H1 (cell line): ENCODE results near the gene CCDC191. TPM values are rescaled to one million over a fixed set of nuclear protein-coding genes. Genes with fewer than 3 reads are reported as not detected.

Experiments used
- CTCF ChIA-PET: fragments of 300-600 bp; sonication (Branson Sonifier 250); formaldehyde crosslinking; loops from one replicate; lab custom pipeline; 2021; ENCODE audit not compliant: partially characterized antibody; lab: Charles Lee
- POLR2A ChIA-PET: fragments of 300-600 bp; sonication (Branson Sonifier 250); formaldehyde crosslinking; loops from one replicate; lab custom pipeline; 2021; ENCODE audit warnings: inconsistent platforms; ENCODE audit not compliant: partially characterized antibody; lab: Charles Lee
- DNase-seq, 2 experiments: peaks; one replicate each; pipeline versions ENCODE4 v3.0.0 to v3.0.0-alpha.2; 2010 to 2022; ENCODE audit warnings: low spot score in 2 of 2, low read depth in 1 of 2, mixed read lengths in 1 of 2
- FAIRE-seq: peaks from 2 replicates; lab custom pipeline; 2011; peaks lifted over from hg19 to GRCh38; lab: Jason Lieb, UNC
- H2AFZ ChIP-seq: 2 replicates; pipeline ENCODE4 v1.8.1; 2012; ENCODE audit warnings: low read length, inconsistent platforms
- H2AK5ac ChIP-seq: 2 replicates; pipeline ENCODE4 v1.6.1; 2013; ENCODE audit warnings: low read depth, low read length
- H2BK120ac ChIP-seq: replicated peaks from 2 replicates; pipeline ENCODE3; 2013; ENCODE audit warnings: low read depth, low read length, inconsistent platforms
- H2BK12ac ChIP-seq: 2 replicates; pipeline ENCODE4 v1.6.1; 2013; ENCODE audit warnings: low read depth, low read length
- H2BK15ac ChIP-seq: 2 replicates; pipeline ENCODE4 v1.6.1; 2013; ENCODE audit warnings: low read length
- H2BK20ac ChIP-seq: 2 replicates; pipeline ENCODE4 v1.6.1; 2013; ENCODE audit warnings: low read length
- H2BK5ac ChIP-seq: 2 replicates; pipeline ENCODE4 v1.6.1; 2013; ENCODE audit warnings: low read depth, low read length
- H3K14ac ChIP-seq: 2 replicates; pipeline ENCODE4 v1.6.1; 2013; ENCODE audit warnings: inconsistent platforms; ENCODE audit not compliant: insufficient read length
- H3K18ac ChIP-seq: 2 replicates; pipeline ENCODE4 v1.6.1; 2013; ENCODE audit warnings: low read length; ENCODE audit errors: extremely low read depth
- H3K23ac ChIP-seq: 2 replicates; pipeline ENCODE4 v1.6.1; 2013; ENCODE audit warnings: inconsistent platforms; ENCODE audit not compliant: insufficient read length
- H3K23me2 ChIP-seq: 2 replicates; pipeline ENCODE4 v1.6.1; 2013; ENCODE audit warnings: low read depth, low read length
- H3K27ac ChIP-seq: 2 replicates; pipeline ENCODE4 v1.6.1; 2011; ENCODE audit warnings: low read depth, low read length, inconsistent platforms
- H3K27me3 ChIP-seq, 4 experiments: replicated peaks in 1 of 4; 1 replicate in 1 of 4; 2 replicates in 3 of 4; pipeline versions ENCODE4 v1.6.1 to v1.8.1; 2011 to 2013; ENCODE audit warnings: low read length in 3 of 4, mild to moderate bottlenecking in 3 of 4, inconsistent platforms in 2 of 4, mixed read lengths in 2 of 4, moderate library complexity in 1 of 4; ENCODE audit not compliant: control insufficient read depth in 3 of 4, insufficient read depth in 3 of 4; ENCODE audit errors: extremely low read depth in 1 of 4
- H3K36me3 ChIP-seq, 4 experiments: 2 replicates each; pipeline versions ENCODE4 v1.6.1 to v1.8.1; 2011 to 2013; ENCODE audit warnings: mild to moderate bottlenecking in 4 of 4, low read length in 3 of 4, moderate library complexity in 2 of 4, control low read depth in 1 of 4, inconsistent platforms in 1 of 4; ENCODE audit not compliant: insufficient read depth in 4 of 4, control insufficient read depth in 2 of 4
- H3K4ac ChIP-seq: replicated peaks from 2 replicates; pipeline ENCODE3; 2013; ENCODE audit warnings: low read length, low read depth, mixed read lengths, inconsistent platforms; ENCODE audit not compliant: insufficient read length
- H3K4me1 ChIP-seq, 4 experiments: replicated peaks in 1 of 4; 1 replicate in 1 of 4; 2 replicates in 3 of 4; pipeline versions ENCODE4 v1.6.1 to v1.8.1; 2011 to 2013; ENCODE audit warnings: low read length in 3 of 4, inconsistent platforms in 2 of 4, mixed read lengths in 1 of 4; ENCODE audit not compliant: insufficient read depth in 4 of 4, control insufficient read depth in 3 of 4
- H3K4me2 ChIP-seq, 2 experiments: 2 replicates each; pipeline versions ENCODE4 v1.6.1 to v1.8.1; 2011 to 2013; ENCODE audit warnings: low read depth in 2 of 2, low read length in 2 of 2, control low read depth in 1 of 2, inconsistent platforms in 1 of 2, mild to moderate bottlenecking in 1 of 2; ENCODE audit not compliant: insufficient read depth in 1 of 2
- H3K4me3 ChIP-seq, 4 experiments: fragments of 200-600, 300-600 bp in 1 of 4; sonication (generic), shearing (Covaris generic), sonication (Bioruptor Twin) in 1 of 4; 2 replicates each; pipeline versions ENCODE4 v1.5.1 to v1.8.1; 2011 to 2016; ENCODE audit warnings: low read length in 4 of 4, low read depth in 3 of 4, control low read depth in 2 of 4, inconsistent platforms in 2 of 4, mild to moderate bottlenecking in 2 of 4, mixed read lengths in 1 of 4, moderate library complexity in 1 of 4; ENCODE audit not compliant: insufficient read depth in 2 of 4; ENCODE audit errors: extremely low read depth in 1 of 4
- H3K56ac ChIP-seq: replicated peaks from 2 replicates; pipeline ENCODE3; 2013; ENCODE audit warnings: low read depth, mild to moderate bottlenecking, mixed read lengths, low read length, inconsistent platforms; ENCODE audit not compliant: insufficient read length
- H3K79me1 ChIP-seq: 2 replicates; pipeline ENCODE4 v1.6.1; 2013; ENCODE audit warnings: low read depth, low read length, control low read depth
- H3K79me2 ChIP-seq, 2 experiments: 2 replicates each; pipeline versions ENCODE4 v1.6.1 to v1.8.1; 2012 to 2013; ENCODE audit warnings: low read length in 2 of 2, mild to moderate bottlenecking in 2 of 2, inconsistent platforms in 1 of 2; ENCODE audit not compliant: insufficient read depth in 2 of 2, control insufficient read depth in 1 of 2
- H3K9ac ChIP-seq, 4 experiments: replicated peaks in 1 of 4; 1 replicate in 1 of 4; 2 replicates in 3 of 4; pipeline versions ENCODE4 v1.6.1 to v1.8.1; 2011 to 2013; ENCODE audit warnings: low read depth in 3 of 4, low read length in 3 of 4, control low read depth in 2 of 4, mild to moderate bottlenecking in 2 of 4, moderate library complexity in 2 of 4, inconsistent platforms in 1 of 4; ENCODE audit errors: extremely low read depth in 1 of 4
- H3K9me3 ChIP-seq, 2 experiments: 2 replicates each; pipeline versions ENCODE4 v1.6.1 to v1.8.1; 2012 to 2013; ENCODE audit warnings: mild to moderate bottlenecking in 2 of 2, moderate library complexity in 2 of 2, control low read depth in 1 of 2, inconsistent platforms in 1 of 2, low read depth in 1 of 2, low read length in 1 of 2, mixed read lengths in 1 of 2; ENCODE audit not compliant: insufficient read depth in 2 of 2
- H4K20me1 ChIP-seq, 2 experiments: replicated peaks in 1 of 2; 2 replicates each; pipeline versions ENCODE3 to v1.8.1; 2011 to 2013; ENCODE audit warnings: inconsistent platforms in 2 of 2, low read length in 2 of 2, mild to moderate bottlenecking in 1 of 2; ENCODE audit not compliant: insufficient read depth in 2 of 2, control insufficient read depth in 1 of 2
- H4K5ac ChIP-seq: 2 replicates; pipeline ENCODE4 v1.6.1; 2013; ENCODE audit warnings: low read length, low read depth, mixed read lengths, inconsistent platforms; ENCODE audit not compliant: insufficient read length
- H4K8ac ChIP-seq: 2 replicates; pipeline ENCODE4 v1.8.0; 2013; ENCODE audit warnings: mild to moderate bottlenecking, moderate library complexity, low read length, inconsistent platforms; ENCODE audit not compliant: insufficient read depth; ENCODE audit errors: extremely low read depth
- H4K91ac ChIP-seq: replicated peaks from 2 replicates; pipeline ENCODE3; 2013; ENCODE audit warnings: low read length, mixed read lengths, inconsistent platforms; ENCODE audit not compliant: insufficient read length
- CBX5 ChIP-seq: fragments of 300-800, 300-1000 bp; sonication (generic); IDR thresholded peaks from 2 replicates; pipeline ENCODE4 v1.7.1; 2016; ENCODE audit warnings: antibody characterized with exemption, low read length, low read depth
- CREB1 ChIP-seq: IDR thresholded peaks from 2 replicates; pipeline ENCODE4 v1.6.1; 2012; ENCODE audit warnings: inconsistent platforms
- NRF1 ChIP-seq: IDR thresholded peaks from 2 replicates; pipeline ENCODE4 v1.6.1; 2011; ENCODE audit warnings: mild to moderate bottlenecking, low read depth, low read length, improper control_type of control experiment
- PHF8 ChIP-seq: fragments of 200-600 bp; sonication (generic); conservative IDR thresholded peaks from 2 replicates; pipeline ENCODE4 v1.7.1; 2012; ENCODE audit warnings: low read depth, mild to moderate bottlenecking, inconsistent platforms, low read length, moderate library complexity
- YY1 ChIP-seq: IDR thresholded peaks from 2 replicates; pipeline ENCODE4 v1.6.1; 2011; ENCODE audit warnings: low read depth, mild to moderate bottlenecking, low read length
- WGBS, 2 experiments: shearing (Covaris generic) in 1 of 2; methylation state at CpG; one replicate each; pipeline versions ENCODE4 v1.1.6 to v1.1.7; 2013 to 2015; ENCODE audit warnings: low lambda C conversion rate in 2 of 2, mixed read lengths in 2 of 2, inconsistent platforms in 1 of 2, low coverage in 1 of 2, missing lambda C conversion rate in 1 of 2; ENCODE audit not compliant: insufficient replicate concordance in 2 of 2, insufficient coverage in 1 of 2, insufficient read length in 1 of 2; ENCODE audit errors: extremely low coverage in 1 of 2, missing lambda C conversion rate in 1 of 2; 5-methylcytosine and 5-hydroxymethylcytosine counted together
- polyA plus RNA-seq, 7 experiments: library from polyadenylated mRNA; depleted of rRNA in 3 of 7; stranded (reverse) in 5 of 7; unstranded in 2 of 7; fragments of >200 nt in 5 of 7; fragments of 200-250 nt in 2 of 7; gene quantifications; 1 replicate in 5 of 7; 2 replicates in 1 of 7; 4 replicates in 1 of 7; pipeline versions ENCODE4 v1.2.1 to v1.2.3, GENCODE V29; 2011 to 2013; ENCODE audit warnings: missing spikeins in 2 of 7, mixed read lengths in 2 of 7
- total RNA-seq: library from RNA; stranded (reverse); fragmentation: NEBNext Ultra II Directional; extraction: Animal tissue kit (Norgen Biotek cat#: 25700); gene quantifications from 2 replicates; pipeline ENCODE4 v1.2.1, GENCODE V29; 2021

The CCDC191 gene
- total and polyA plus RNA-seq, 2 of the 8 experiments (the other 6 are each of a cell fraction or from before 2014, with no cell fraction given): 0.65 to 1.3 TPM

GRCh38 chr3:113953677-113954076 lies 102.6 kb downstream of the CCDC191 start:
- Histone ChIP-seq H2AK5ac (no peak overlapping the region), H3K23me2 (no peaks in the 10 kb centered on the region), H3K4me2 (no peak overlapping the region), H4K20me1 (no peaks in the 10 kb centered on the region), H2BK20ac (no peak overlapping the region), H2BK12ac (no peak overlapping the region), H3K79me1 (no peaks in the 10 kb centered on the region), H3K36me3 (peaks cover 3 to 10% (median 6%) of the 10 kb centered on the region in 4 experiments; a peak in 4 of 8 replicates), H3K4ac (no peak overlapping the region), H3K79me2 (no peaks in the 10 kb centered on the region), H2AFZ (no peak overlapping the region), H4K8ac (no peak overlapping the region), H3K4me3 (no peak overlapping the region), H4K91ac (no peak overlapping the region), H2BK5ac (no peak overlapping the region), H4K5ac (no peak overlapping the region), H3K9ac (no peak overlapping the region), H2BK15ac (no peak overlapping the region), H3K14ac (no peak overlapping the region), H3K56ac (no peak overlapping the region), H3K4me1 (peaks cover 0 to 2% (median 0%) of the 10 kb centered on the region in 4 experiments; a peak in 3 of 7 replicates), H2BK120ac (no peak overlapping the region), H3K9me3 (no peaks in the 10 kb centered on the region), H3K18ac (no peak overlapping the region), H3K27me3 (0 out of 7 replicates have a peak, but pooled peaks cover 0 to 3% (median 1%) of the 10 kb centered on the region in 4 experiments), H3K23ac (no peak overlapping the region), H3K27ac (no peak overlapping the region)
- 88% methylated on average over 7 of the region's 7 CpGs; no CpG with 5 or more reads in 1 of the 2 experiments for WGBS, 2 experiments
- ChIA-PET CTCF (no interaction called here), POLR2A (interaction anchor here (1.0 kb wide), 1 partner anchor 8 kb away, joined by 4 read pairs; no protein-coding TSS in a partner anchor)
- FAIRE-seq: no peak
- no peak for TF ChIP-seq CREB1
- no peak for TF ChIP-seq YY1
- TF ChIP-seq NRF1: no peak
- no peak for TF ChIP-seq PHF8
- TF ChIP-seq CBX5: no peak
- DNase-seq: no peak
